Gastrocnemius medialis (tissue), 4 donors: ENCODE data around the gene S100A11. TPM values are rescaled to one million over a fixed set of nuclear protein-coding genes. Genes with fewer than 3 reads are reported as not detected.
A peak's percentile ranks its signal among the peaks of the same experiment; 100 is the strongest.

Experiments used
- ATAC-seq, 2 donors: fragments of 150-250 bp; one replicate each; pipeline ENCODE4 v1.9.1; 2016
- DNase-seq, 2 donors: peaks; one replicate each; pipeline ENCODE4 v3.0.0-alpha.2; 2019
- H3K27ac ChIP-seq, 4 donors: fragments of 200-600 bp; sonication (generic); 1 replicate in 1 of 4; 2 replicates in 3 of 4; pipeline ENCODE4 v1.5.1; 2016 to 2018; ENCODE audit warnings: mild to moderate bottlenecking in 2 of 4, moderate library complexity in 1 of 4
- H3K27me3 ChIP-seq, 3 donors: fragments of 200-600 bp; sonication (generic) in 2 of 3; 1 replicate in 1 of 3; 2 replicates in 2 of 3; pipeline versions ENCODE4 v1.5.1 to v1.6.0; 2016 to 2019; ENCODE audit warnings: mild to moderate bottlenecking in 1 of 3, moderate library complexity in 1 of 3
- H3K36me3 ChIP-seq, 2 donors: fragments of 200-600 bp; sonication (generic) in 1 of 2; one replicate each; pipeline ENCODE4 v1.5.1; 2017 to 2018
- H3K4me1 ChIP-seq, 2 donors: fragments of 200-600 bp; sonication (generic) in 1 of 2; one replicate each; pipeline ENCODE4 v1.5.1; 2016 to 2017; ENCODE audit warnings: mild to moderate bottlenecking in 2 of 2
- H3K4me3 ChIP-seq, 4 donors: fragments of 200-600 bp; sonication (generic) in 3 of 4; 1 replicate in 1 of 4; 2 replicates in 3 of 4; pipeline ENCODE4 v1.5.1; 2016 to 2019; ENCODE audit warnings: mild to moderate bottlenecking in 2 of 4
- H3K9me3 ChIP-seq, 3 donors: fragments of 200-600 bp; sonication (generic) in 2 of 3; 1 replicate in 1 of 3; 2 replicates in 2 of 3; pipeline ENCODE4 v1.5.1; 2016 to 2019
- POLR2A ChIP-seq, 2 donors: fragments of 450-650 bp; IDR thresholded peaks; one replicate each; pipeline ENCODE4 v1.6.1; 2017; ENCODE audit warnings: antibody characterized with exemption in 2 of 2, mild to moderate bottlenecking in 2 of 2, moderate library complexity in 2 of 2
- in situ Hi-C, 4 donors: fragments of 200-750 bp; cut with MboI; loops; one replicate each; pipeline versions ENCODE4 v1.15.0 to v1.8.0; 2017; ENCODE audit warnings: low sequenced_read_pairs in 4 of 4
- intact Hi-C: fragments of 100-400 bp; cut with DNase I; formaldehyde crosslinking; loops from one replicate; pipeline ENCODE4 v1.15.1; 2023; ENCODE audit warnings: low total_unique reads
- total RNA-seq, 4 donors: library from RNA; depleted of rRNA; stranded (reverse); fragments of >200 nt; gene quantifications; one replicate each; pipeline versions ENCODE4 v1.1.0 to v1.2.3, GENCODE V29; 2016
- TF ChIP-seq, protein P1 (sequence below), 5 experiments: fragments of 450-650 bp in 3 of 5; fragments of 200-600 bp in 2 of 5; sonication (generic) in 2 of 5; IDR thresholded peaks in 4 of 5; conservative IDR thresholded peaks in 1 of 5; 1 replicate in 4 of 5; 2 replicates in 1 of 5; pipeline ENCODE4 v1.5.1; 2016 to 2019; ENCODE audit warnings: antibody characterized with exemption in 5 of 5, mild to moderate bottlenecking in 3 of 5, moderate library complexity in 3 of 5

The S100A11 gene
- total RNA-seq, 4 donors from 2014 or later, result 8.4 to 66.2 (median 29.8) TPM

DNA sequence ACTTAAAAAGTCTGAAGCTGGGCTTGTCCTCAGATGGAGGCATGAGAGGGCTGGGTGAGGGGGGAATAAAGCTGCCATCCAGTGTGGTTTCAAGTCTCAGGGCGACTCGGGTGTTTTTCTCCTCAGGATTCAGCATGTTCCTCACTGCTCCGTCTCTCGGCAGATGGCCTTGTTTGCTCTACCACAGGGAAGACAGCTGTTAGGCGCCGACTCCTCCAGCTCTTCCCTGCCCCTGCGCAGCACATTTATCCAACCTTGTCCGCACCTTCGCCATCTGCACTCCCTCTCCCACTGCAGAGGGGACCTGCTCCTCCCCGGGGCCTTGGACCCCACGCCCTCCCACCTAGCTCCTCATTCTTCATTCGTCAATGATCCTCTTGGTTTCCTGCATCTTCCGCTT lies 16.6 kb upstream of the S100A11 start:
- Histone ChIP-seq H3K4me3 (no peak overlapping the region), H3K36me3 (no peaks in the 10 kb centered on the region), H3K27me3 (peaks cover 0 to 6% (median 0%) of the 10 kb centered on the region in 3 donors), H3K4me1 (peaks cover 5% of the 10 kb centered on the region in 2 donors), H3K27ac (no peak overlapping the region), H3K9me3 (no peaks in the 10 kb centered on the region)
- no peak for DNase-seq
- ATAC-seq, result no peak
- TF ChIP-seq, protein P1, sequence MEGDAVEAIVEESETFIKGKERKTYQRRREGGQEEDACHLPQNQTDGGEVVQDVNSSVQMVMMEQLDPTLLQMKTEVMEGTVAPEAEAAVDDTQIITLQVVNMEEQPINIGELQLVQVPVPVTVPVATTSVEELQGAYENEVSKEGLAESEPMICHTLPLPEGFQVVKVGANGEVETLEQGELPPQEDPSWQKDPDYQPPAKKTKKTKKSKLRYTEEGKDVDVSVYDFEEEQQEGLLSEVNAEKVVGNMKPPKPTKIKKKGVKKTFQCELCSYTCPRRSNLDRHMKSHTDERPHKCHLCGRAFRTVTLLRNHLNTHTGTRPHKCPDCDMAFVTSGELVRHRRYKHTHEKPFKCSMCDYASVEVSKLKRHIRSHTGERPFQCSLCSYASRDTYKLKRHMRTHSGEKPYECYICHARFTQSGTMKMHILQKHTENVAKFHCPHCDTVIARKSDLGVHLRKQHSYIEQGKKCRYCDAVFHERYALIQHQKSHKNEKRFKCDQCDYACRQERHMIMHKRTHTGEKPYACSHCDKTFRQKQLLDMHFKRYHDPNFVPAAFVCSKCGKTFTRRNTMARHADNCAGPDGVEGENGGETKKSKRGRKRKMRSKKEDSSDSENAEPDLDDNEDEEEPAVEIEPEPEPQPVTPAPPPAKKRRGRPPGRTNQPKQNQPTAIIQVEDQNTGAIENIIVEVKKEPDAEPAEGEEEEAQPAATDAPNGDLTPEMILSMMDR (IDR thresholded peaks at IDR 0.05 in 4 of 5, conservative IDR thresholded peaks at IDR 0.05 in 1 of 5), result no peak
- no peak for TF ChIP-seq POLR2A (IDR thresholded peaks at IDR 0.05)
- intact Hi-C loops (loop anchor here (10.0 kb wide), 1 partner anchor 291 kb away; no protein-coding TSS in a partner anchor), in situ Hi-C loops (loop anchor here (5.0 to 10.0 kb wide), 4 partner anchors 129 to 401 kb away; no protein-coding TSS in a partner anchor)

DNA sequence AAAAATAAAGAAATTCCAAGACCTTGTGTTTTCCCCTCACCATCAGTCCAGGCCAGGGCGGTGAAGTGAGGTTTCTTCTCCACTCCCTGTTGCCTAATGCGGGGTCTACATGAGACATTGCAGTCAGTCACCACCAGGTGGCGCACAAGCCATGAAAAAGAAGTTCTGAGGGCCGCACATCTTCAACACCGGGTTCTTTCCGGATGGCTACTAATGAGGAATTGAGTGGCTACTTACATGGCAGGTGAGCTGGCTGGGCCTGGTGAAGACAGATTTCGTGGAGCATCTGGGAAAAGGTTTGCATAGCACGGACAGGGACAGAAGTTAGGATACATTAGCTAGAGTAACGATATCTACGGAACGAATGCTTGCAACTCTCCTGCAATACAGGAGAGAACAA lies 15.8 kb upstream of the S100A11 start:
- no peak overlapping the region for H3K4me3 ChIP-seq
- H3K27ac ChIP-seq, result no peak overlapping the region
- TF ChIP-seq, protein P1 (IDR thresholded peaks at IDR 0.05 in 4 of 5, conservative IDR thresholded peaks at IDR 0.05 in 1 of 5), result peak; percentile 39 to 89 (median 83)
- no peak for TF ChIP-seq POLR2A (IDR thresholded peaks at IDR 0.05)
- no peaks in the 10 kb centered on the region for H3K36me3 ChIP-seq
- peaks cover 7 to 8% of the 10 kb centered on the region in 2 donors for H3K4me1 ChIP-seq
- in situ Hi-C loops (loop anchor here (5.0 to 10.0 kb wide), 4 partner anchors 130 to 402 kb away; no protein-coding TSS in a partner anchor), intact Hi-C loops (loop anchor here (1.0 to 10.0 kb wide), 4 partner anchors 133 to 406 kb away; no protein-coding TSS in a partner anchor)
- H3K27me3 ChIP-seq, result peaks cover 0 to 4% (median 0%) of the 10 kb centered on the region in 3 donors
- DNase-seq, result peak; percentile 57 to 69
- ATAC-seq, result peak; percentile 47 to 67
- no peaks in the 10 kb centered on the region for H3K9me3 ChIP-seq

DNA sequence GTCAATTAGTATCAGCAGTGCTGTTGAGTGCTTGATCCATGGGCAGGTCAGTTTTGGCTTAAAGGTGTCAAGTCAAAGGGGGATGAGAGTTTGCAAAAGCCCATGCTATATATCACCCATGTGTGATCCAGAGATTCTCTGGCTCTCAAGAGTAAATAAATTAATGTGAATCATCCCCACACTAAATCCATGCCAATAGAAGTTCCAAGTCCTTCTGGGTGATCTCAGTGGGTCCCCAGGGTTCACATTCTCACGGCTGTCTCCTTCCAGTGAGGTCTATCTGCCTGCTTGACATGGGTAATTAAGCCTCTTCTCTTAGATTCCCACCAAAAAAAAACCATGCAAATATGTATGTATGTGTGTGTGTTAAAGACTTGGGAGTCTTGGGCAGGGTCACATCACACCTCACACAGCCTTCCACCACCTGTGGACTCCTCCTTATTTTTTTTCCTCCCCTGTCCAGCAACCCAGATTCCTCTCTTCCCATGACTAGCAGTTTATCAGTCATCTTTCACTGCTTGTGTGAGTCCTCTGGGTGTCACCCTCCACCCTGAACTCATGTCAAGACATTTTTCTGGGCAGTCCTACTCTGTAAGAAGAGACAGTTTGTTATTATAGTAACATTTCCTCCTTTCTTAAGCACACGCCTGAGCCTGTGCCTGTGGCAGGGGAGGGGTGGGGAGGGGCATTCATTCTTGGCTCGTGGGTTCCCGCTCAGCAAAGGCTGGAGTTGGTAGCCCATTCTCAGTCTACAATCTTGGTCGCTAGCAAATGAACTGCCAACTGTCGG lies 14.3 kb upstream of the S100A11 start:
- no peak for ATAC-seq
- intact Hi-C loops, result loop anchor here (10.0 kb wide), 1 partner anchor 294 kb away; no protein-coding TSS in a partner anchor
- H3K27me3 ChIP-seq, result peaks cover 0 to 4% (median 0%) of the 10 kb centered on the region in 3 donors
- TF ChIP-seq, protein P1 (IDR thresholded peaks at IDR 0.05 in 4 of 5, conservative IDR thresholded peaks at IDR 0.05 in 1 of 5), result no peak
- no peak for TF ChIP-seq POLR2A (IDR thresholded peaks at IDR 0.05)
- in situ Hi-C loops, result loop anchor here (5.0 to 10.0 kb wide), 4 partner anchors 131 to 404 kb away; no protein-coding TSS in a partner anchor
- H3K27ac ChIP-seq, result no peak overlapping the region
- H3K4me1 ChIP-seq, result peaks cover 7 to 14% of the 10 kb centered on the region in 2 donors
- no peaks in the 10 kb centered on the region for H3K36me3 ChIP-seq
- no peaks in the 10 kb centered on the region for H3K9me3 ChIP-seq
- DNase-seq, result no peak
- H3K4me3 ChIP-seq, result no peak overlapping the region

DNA sequence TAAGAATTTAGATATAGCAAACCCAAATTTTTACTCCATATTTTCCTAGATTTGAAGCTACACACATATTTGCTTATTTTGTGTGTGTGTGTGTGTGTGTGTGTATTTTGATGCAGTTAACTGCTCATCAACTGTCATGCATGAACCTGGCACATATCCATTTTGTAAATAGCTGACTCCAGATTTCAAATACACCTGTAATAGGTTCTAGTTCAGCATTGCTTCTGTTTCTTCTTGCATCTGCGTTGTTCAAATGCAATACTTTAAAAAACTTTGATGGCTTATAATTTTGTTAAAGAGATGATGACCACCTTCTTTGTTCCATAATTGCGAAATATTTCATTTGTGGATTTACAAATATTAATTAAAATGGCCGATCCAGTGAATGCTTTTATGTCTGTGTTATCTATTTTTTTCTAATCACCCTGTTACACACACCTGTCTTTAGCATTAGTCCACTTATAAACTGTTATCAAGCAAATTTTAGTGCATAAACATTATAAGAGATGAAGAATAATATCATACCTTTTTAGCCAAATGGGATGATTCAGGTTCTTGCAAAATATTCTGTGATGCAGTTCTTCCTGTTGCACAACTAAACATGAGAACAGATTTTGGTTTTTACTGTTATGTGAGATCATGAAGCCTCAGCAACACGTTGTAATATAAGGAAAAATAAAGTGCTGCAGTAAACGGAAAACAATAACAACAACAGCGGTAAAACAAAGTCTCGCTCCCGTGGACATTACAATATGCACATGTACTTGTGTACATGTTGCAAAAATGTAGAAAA lies 12.7 kb upstream of the S100A11 start:
- Histone ChIP-seq H3K36me3 (no peaks in the 10 kb centered on the region), H3K27me3 (peaks cover 0 to 4% (median 0%) of the 10 kb centered on the region in 3 donors), H3K9me3 (no peaks in the 10 kb centered on the region), H3K4me1 (peaks cover 7 to 14% of the 10 kb centered on the region in 2 donors), H3K27ac (no peak overlapping the region), H3K4me3 (no peak overlapping the region)
- ATAC-seq, result no peak
- in situ Hi-C loops (loop anchor here (5.0 to 10.0 kb wide), 4 partner anchors 133 to 405 kb away; no protein-coding TSS in a partner anchor), intact Hi-C loops (loop anchor here (10.0 kb wide), 1 partner anchor 295 kb away; no protein-coding TSS in a partner anchor)
- no peak for TF ChIP-seq POLR2A (IDR thresholded peaks at IDR 0.05)
- TF ChIP-seq, protein P1 (IDR thresholded peaks at IDR 0.05 in 4 of 5, conservative IDR thresholded peaks at IDR 0.05 in 1 of 5), result no peak
- no peak for DNase-seq
